Thyroid gland (tissue), 4 donors: ENCODE results near the gene RIN1. TPM values are rescaled to one million over a fixed set of nuclear protein-coding genes. Genes with fewer than 3 reads are reported as not detected.

Experiments
- DNase-seq, 2 donors: peaks; one replicate each; pipeline ENCODE4 v3.0.0-alpha.2; 2019
- H3K27ac ChIP-seq, 3 donors: fragments of 200-600 bp; sonication (generic); 1 replicate in 2 of 3; 2 replicates in 1 of 3; pipeline ENCODE4 v1.5.1; 2016 to 2019; ENCODE audit warnings: mild to moderate bottlenecking in 1 of 3, moderate library complexity in 1 of 3
- H3K27me3 ChIP-seq: fragments of 200-600 bp; sonication (generic); one replicate; pipeline ENCODE4 v1.5.1; 2019
- H3K36me3 ChIP-seq, 2 donors: fragments of 200-600 bp; sonication (generic); one replicate each; pipeline ENCODE4 v1.5.1; 2016 to 2019
- H3K4me1 ChIP-seq, 2 donors: fragments of 200-600 bp; sonication (generic); one replicate each; pipeline ENCODE4 v1.5.1; 2017 to 2019
- H3K4me3 ChIP-seq, 3 donors: fragments of 200-600 bp; sonication (generic); replicated peaks in 1 of 3; 1 replicate in 2 of 3; 2 replicates in 1 of 3; pipeline ENCODE4 v1.5.1; 2016; ENCODE audit warnings: mild to moderate bottlenecking in 1 of 3
- H3K9me3 ChIP-seq: fragments of 200-600 bp; sonication (generic); one replicate; pipeline ENCODE4 v1.5.1; 2017
- POLR2A ChIP-seq, 2 donors: fragments of 450-650 bp; IDR thresholded peaks; one replicate each; pipeline ENCODE4 v1.6.1; 2017; ENCODE audit warnings: antibody characterized with exemption in 2 of 2, mild to moderate bottlenecking in 2 of 2, moderate library complexity in 1 of 2
- WGBS, 2 donors: methylation state at CpG; one replicate each; pipeline ENCODE4 v1.1.5; 2017; 5-methylcytosine and 5-hydroxymethylcytosine counted together
- intact Hi-C: fragments of 100-400 bp; cut with DNase I; formaldehyde crosslinking; loops from one replicate; pipeline ENCODE4 v1.15.1; 2023
- total RNA-seq, 4 donors: library from RNA; depleted of rRNA; stranded (reverse); fragments of >200 nt; gene quantifications; one replicate each; pipeline ENCODE4 v1.2.3, GENCODE V29; 2016
- TF ChIP-seq, protein P1 (sequence below), 6 experiments: fragments of 200-600 bp in 3 of 6; fragments of 450-650 bp in 3 of 6; sonication (generic) in 3 of 6; IDR thresholded peaks; one replicate each; pipeline ENCODE4 v1.5.1; 2016 to 2019; ENCODE audit warnings: antibody characterized with exemption in 6 of 6, mild to moderate bottlenecking in 2 of 6, inconsistent platforms in 1 of 6, moderate library complexity in 1 of 6

RIN1 gene
- total RNA-seq, 4 donors from 2014 or later: 1.3 to 7.9 (median 2.2) TPM

DNA sequence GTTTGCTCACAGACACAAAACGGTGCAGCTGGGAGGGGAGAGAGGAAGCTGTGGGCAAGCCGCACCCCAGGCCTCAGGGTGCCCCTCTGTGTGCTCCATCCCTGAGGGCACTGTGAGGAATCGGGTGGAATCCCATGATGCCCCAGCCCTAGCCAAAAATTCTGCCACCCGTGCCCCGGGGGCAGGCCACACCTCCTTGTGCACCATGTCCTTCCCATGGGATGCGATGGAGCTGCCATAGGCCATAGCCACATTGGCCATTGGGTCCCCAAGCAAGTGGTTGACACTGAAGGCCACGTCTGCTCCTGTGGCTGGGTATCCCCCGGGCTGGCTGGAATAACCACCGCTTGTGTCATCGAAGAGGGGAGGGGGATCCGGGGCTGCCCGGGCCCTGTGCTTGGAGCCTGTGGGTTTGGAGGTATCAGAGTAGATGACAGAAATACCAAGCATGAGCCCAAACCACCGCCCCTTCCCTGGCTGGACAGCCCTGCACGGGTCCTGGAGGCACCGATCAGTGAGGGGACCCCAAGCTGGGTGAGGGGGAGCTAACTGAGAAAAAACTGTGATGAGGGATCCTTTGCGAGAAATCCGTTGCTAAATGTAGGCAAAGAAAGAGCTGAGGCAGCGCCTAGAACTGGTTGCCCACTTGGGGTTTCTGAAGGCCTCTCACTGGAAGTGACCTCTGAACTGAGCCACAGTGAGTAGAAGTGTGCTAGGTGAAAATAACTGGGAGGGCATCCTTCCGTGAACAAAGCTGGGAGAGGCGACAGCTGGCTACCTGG lies 48.2 kb downstream of the RIN1 start:
- intact Hi-C loops: loop anchor here (5.0 kb wide), 1 partner anchor 134 kb away; the partner anchor contains the start of gene NPAS4
- Histone ChIP-seq H3K27ac (peak overlapping the region in 2 of 3 donors; percentile 55 to 88), H3K9me3 (no peaks in the 10 kb centered on the region), H3K4me3 (peak overlapping the region; percentile 70 to 93 (median 71)), H3K36me3 (peaks cover 0 to 6% of the 10 kb centered on the region in 2 donors), H3K4me1 (peaks cover 22% of the 10 kb centered on the region in 2 donors), H3K27me3 (peaks cover 4% of the 10 kb centered on the region)
- 35 to 39% methylated on average over 14 to 16 of the region's 20 CpGs for WGBS, 2 donors
- TF ChIP-seq POLR2A (IDR thresholded peaks at IDR 0.05): no peak
- TF ChIP-seq, protein P1, sequence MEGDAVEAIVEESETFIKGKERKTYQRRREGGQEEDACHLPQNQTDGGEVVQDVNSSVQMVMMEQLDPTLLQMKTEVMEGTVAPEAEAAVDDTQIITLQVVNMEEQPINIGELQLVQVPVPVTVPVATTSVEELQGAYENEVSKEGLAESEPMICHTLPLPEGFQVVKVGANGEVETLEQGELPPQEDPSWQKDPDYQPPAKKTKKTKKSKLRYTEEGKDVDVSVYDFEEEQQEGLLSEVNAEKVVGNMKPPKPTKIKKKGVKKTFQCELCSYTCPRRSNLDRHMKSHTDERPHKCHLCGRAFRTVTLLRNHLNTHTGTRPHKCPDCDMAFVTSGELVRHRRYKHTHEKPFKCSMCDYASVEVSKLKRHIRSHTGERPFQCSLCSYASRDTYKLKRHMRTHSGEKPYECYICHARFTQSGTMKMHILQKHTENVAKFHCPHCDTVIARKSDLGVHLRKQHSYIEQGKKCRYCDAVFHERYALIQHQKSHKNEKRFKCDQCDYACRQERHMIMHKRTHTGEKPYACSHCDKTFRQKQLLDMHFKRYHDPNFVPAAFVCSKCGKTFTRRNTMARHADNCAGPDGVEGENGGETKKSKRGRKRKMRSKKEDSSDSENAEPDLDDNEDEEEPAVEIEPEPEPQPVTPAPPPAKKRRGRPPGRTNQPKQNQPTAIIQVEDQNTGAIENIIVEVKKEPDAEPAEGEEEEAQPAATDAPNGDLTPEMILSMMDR (IDR thresholded peaks at IDR 0.05): no peak
- no peak for DNase-seq

DNA sequence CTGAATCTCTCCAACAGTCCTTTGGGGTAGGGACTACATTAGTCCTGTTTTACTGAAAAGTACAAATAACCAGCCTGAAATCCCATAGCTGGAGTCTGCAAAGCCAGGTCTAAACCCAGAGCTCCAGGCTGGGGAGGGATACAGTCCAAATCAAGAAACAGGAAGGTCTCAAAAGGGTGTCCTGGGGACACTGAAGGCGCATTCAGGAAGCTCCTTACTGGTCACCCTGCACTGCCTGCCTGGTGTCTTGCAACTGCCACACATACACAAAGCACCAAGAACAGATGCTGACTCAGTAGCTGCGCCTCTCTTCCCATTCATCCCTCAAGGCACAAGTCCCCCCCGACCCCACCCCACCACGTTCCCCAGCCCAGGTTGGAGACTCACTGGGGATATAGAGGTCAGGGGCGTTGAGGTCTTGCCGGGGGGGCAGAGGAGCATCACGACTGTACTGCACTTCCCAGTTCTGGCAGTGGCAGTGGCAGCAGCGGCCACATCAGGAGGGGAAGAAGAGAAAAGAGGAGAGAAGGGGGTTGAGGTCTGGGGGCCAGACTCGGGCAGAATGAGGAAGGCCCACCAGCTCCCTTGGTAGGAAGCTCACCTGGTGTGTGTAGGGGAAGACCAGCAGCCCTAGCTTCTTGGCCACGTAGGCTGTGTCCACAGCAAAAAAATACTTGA lies 48.9 kb downstream of the RIN1 start:
- H3K36me3 ChIP-seq: peaks cover 0 to 6% of the 10 kb centered on the region in 2 donors
- TF ChIP-seq, protein P1 (IDR thresholded peaks at IDR 0.05): no peak
- TF ChIP-seq POLR2A (IDR thresholded peaks at IDR 0.05): no peak
- no peaks in the 10 kb centered on the region for H3K9me3 ChIP-seq
- peaks cover 22 to 25% of the 10 kb centered on the region in 2 donors for H3K4me1 ChIP-seq
- H3K4me3 ChIP-seq: no peak overlapping the region
- 70 to 82% methylated on average over 9 to 10 of the region's 10 CpGs for WGBS, 2 donors
- no peak overlapping the region for H3K27ac ChIP-seq
- peaks cover 4% of the 10 kb centered on the region for H3K27me3 ChIP-seq
- no peak for DNase-seq
- intact Hi-C loops: loop anchor here (5.0 kb wide), 1 partner anchor 135 kb away; the partner anchor contains the start of gene NPAS4

DNA sequence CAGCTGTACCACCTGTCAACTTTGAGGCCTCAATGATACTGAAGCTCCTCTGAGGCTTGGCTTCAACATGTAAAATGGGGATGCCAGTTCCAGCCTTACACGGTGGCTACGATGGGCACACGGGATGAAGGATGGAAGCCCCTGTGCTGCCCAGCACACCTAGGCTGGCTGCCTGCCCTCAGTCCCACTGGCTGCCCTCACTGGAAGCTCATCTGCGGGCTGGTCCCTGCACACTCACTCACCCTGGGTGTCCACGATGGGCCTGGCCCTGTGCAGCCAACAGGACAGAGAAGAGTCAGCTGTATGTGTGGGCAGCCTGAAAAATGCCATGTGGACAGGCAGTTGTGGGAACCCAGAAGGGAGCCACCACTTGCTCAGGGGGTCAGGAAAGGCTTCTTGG lies 49.5 kb downstream of the RIN1 start:
- no peak overlapping the region for H3K4me3 ChIP-seq
- H3K4me1 ChIP-seq: peaks cover 19% of the 10 kb centered on the region in 2 donors
- WGBS, 2 donors: 91 to 96% methylated on average over 3 to 4 of the region's 5 CpGs
- no peak for TF ChIP-seq POLR2A (IDR thresholded peaks at IDR 0.05)
- no peaks in the 10 kb centered on the region for H3K9me3 ChIP-seq
- no peaks in the 10 kb centered on the region for H3K27me3 ChIP-seq
- DNase-seq: no peak
- H3K36me3 ChIP-seq: peaks cover 0 to 6% of the 10 kb centered on the region in 2 donors
- intact Hi-C loops: loop anchor here (5.0 kb wide), 1 partner anchor 136 kb away; the partner anchor contains the start of gene NPAS4
- no peak overlapping the region for H3K27ac ChIP-seq

DNA sequence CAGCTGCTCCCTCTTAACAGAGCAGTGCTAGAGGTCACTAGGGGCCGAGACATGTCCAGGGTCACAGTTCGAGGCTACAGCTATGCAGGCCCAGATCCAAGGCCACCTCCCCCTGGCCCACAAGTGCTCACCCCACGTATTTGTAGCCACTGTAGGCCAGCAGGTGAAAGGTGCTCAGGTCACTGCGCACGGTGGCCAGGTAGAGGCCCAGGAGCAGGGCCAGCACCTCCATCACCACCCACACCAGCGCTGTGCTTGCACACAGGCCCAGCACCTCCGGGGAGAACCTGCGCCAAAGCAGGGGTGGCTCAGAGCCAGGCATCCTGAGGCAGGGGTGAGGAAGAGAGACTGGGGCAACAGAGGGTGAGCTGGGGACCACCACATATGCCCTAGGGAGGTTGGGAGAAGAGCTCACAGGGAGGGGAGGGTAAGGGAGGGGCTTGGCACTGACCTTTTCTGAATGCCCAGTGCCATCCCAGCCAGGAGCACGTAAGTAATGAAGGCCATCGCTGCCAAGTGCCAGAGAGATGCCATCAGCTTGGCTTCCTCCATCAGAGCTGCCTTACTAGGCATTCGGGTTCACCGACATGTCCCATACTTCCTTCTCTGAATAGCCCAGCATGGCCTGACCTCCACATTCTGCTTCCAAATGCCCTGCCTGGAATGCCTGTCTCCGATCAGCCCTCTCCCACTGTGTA lies 50.8 kb downstream of the RIN1 start:
- H3K4me3 ChIP-seq: no peak overlapping the region
- H3K36me3 ChIP-seq: peaks cover 0 to 6% of the 10 kb centered on the region in 2 donors
- no peaks in the 10 kb centered on the region for H3K27me3 ChIP-seq
- TF ChIP-seq POLR2A (IDR thresholded peaks at IDR 0.05): no peak
- TF ChIP-seq, protein P1 (IDR thresholded peaks at IDR 0.05): no peak
- H3K4me1 ChIP-seq: peaks cover 19% of the 10 kb centered on the region in 2 donors
- intact Hi-C loops: loop anchor here (5.0 kb wide), 1 partner anchor 137 kb away; the partner anchor contains the start of gene NPAS4
- no peak overlapping the region for H3K27ac ChIP-seq
- WGBS, 2 donors: 88 to 98% methylated on average over 9 to 11 of the region's 13 CpGs
- DNase-seq: no peak
- no peaks in the 10 kb centered on the region for H3K9me3 ChIP-seq

DNA sequence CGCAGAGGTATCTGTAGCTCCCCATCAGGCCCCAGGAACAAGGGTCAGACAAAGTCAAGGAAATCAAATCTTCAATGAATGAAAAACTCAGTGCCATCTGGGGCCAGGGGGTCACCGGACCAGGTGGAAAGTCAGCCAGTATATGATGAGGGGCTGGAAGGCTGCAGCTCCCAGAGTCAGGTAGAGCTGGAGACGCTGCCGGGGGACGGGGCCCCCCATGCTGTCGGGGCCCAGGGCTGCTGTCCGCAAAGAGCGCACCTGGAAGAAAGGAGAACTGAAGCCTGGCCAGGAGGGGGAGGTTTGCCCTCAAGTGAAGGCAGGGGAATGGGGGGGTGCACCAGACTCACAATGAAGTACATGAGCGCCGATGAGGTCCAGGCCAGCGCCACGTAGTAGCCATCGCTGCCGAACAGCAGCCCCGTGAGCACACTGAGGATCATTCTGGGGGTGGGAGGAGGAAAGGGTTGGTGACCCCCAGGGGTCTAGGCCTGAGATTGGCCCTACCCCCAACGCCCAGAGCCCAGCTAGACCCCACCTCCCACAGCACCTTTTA lies 51.6 kb downstream of the RIN1 start:
- intact Hi-C loops: loop anchor here (5.0 kb wide), 1 partner anchor 138 kb away; the partner anchor contains the start of gene NPAS4
- Histone ChIP-seq H3K27ac (no peak overlapping the region), H3K4me3 (no peak overlapping the region), H3K36me3 (peaks cover 0 to 6% of the 10 kb centered on the region in 2 donors), H3K27me3 (no peaks in the 10 kb centered on the region), H3K9me3 (no peaks in the 10 kb centered on the region), H3K4me1 (peaks cover 13 to 14% of the 10 kb centered on the region in 2 donors)
- no peak for DNase-seq
- 90 to 95% methylated on average over 16 of the region's 16 CpGs for WGBS, 2 donors
- TF ChIP-seq, protein P1 (IDR thresholded peaks at IDR 0.05): no peak
- no peak for TF ChIP-seq POLR2A (IDR thresholded peaks at IDR 0.05)
